ENCODE results near the gene RSU1. TPM values are rescaled to one million over a fixed set of nuclear protein-coding genes. Genes with fewer than 3 reads are reported as not detected.

The RSU1 gene
- total RNA-seq, 1 donor from 2014 or later: 77.8 TPM

- Histone ChIP-seq H3K9me3 (no peaks in the 10 kb centered on the region), H3K27ac (no peak overlapping the region), H3K4me3 (no peak overlapping the region), H3K27me3 (no peaks in the 10 kb centered on the region), H3K36me3 (peaks cover 10% of the 10 kb centered on the region), H3K4me1 (no peaks in the 10 kb centered on the region)
- ATAC-seq (no peak), DNase-seq (no peak)
- no peak for TF ChIP-seq CTCF (IDR thresholded peaks at IDR 0.05)
- intact Hi-C loops (cut with DNase I): no loop called here
Measured at GRCh38 chr10:16586358-16587138, 230.7 kb downstream of the RSU1 start.

- Histone ChIP-seq H3K36me3 (no peaks in the 10 kb centered on the region), H3K4me3 (no peak overlapping the region), H3K9me3 (no peaks in the 10 kb centered on the region), H3K4me1 (no peaks in the 10 kb centered on the region), H3K27ac (no peak overlapping the region), H3K27me3 (no peaks in the 10 kb centered on the region)
- intact Hi-C loops (cut with DNase I): no loop called here
- DNase-seq (no peak), ATAC-seq (no peak)
- no peak for TF ChIP-seq CTCF (IDR thresholded peaks at IDR 0.05)
Measured at GRCh38 chr10:16585103-16585502, 232.1 kb downstream of the RSU1 start.

- ATAC-seq (no peak), DNase-seq (no peak)
- Histone ChIP-seq H3K4me1 (no peaks in the 10 kb centered on the region), H3K27me3 (no peaks in the 10 kb centered on the region), H3K36me3 (no peaks in the 10 kb centered on the region), H3K4me3 (no peak overlapping the region), H3K27ac (no peak overlapping the region), H3K9me3 (no peaks in the 10 kb centered on the region)
- intact Hi-C loops (cut with DNase I): no loop called here
- no peak for TF ChIP-seq CTCF (IDR thresholded peaks at IDR 0.05)
Measured at GRCh38 chr10:16583382-16583781, 233.8 kb downstream of the RSU1 start.

GRCh38 chr10:16581202-16581601 lies 236.0 kb downstream of the RSU1 start:
- Histone ChIP-seq H3K9me3 (no peaks in the 10 kb centered on the region), H3K27ac (no peak overlapping the region), H3K4me1 (no peaks in the 10 kb centered on the region), H3K4me3 (no peak overlapping the region), H3K27me3 (no peaks in the 10 kb centered on the region), H3K36me3 (no peaks in the 10 kb centered on the region)
- intact Hi-C loops (cut with DNase I): no loop called here
- ATAC-seq (no peak), DNase-seq (no peak)
- TF ChIP-seq CTCF (IDR thresholded peaks at IDR 0.05): no peak

GRCh38 chr10:16570731-16571130 lies 246.5 kb downstream of the RSU1 start:
- intact Hi-C loops (cut with DNase I): no loop called here

More at GRCh38 chr10:16570731-16571130, 246.5 kb downstream of the RSU1 start:
- H3K9me3 ChIP-seq: no peaks in the 10 kb centered on the region
- ATAC-seq (no peak), DNase-seq (no peak)
- H3K27me3 ChIP-seq: no peaks in the 10 kb centered on the region
- no peak overlapping the region for H3K4me3 ChIP-seq
- no peaks in the 10 kb centered on the region for H3K4me1 ChIP-seq
- no peak for TF ChIP-seq CTCF (IDR thresholded peaks at IDR 0.05)
- no peaks in the 10 kb centered on the region for H3K36me3 ChIP-seq
- H3K27ac ChIP-seq: no peak overlapping the region

All from upper lobe of right lung (tissue), 1 donor.